Vagina (tissue), 2 donors: Measurements from ENCODE around the gene SOCS4.

ENCODE experiments used
- POLR2A ChIP-seq, 2 donors: fragments of 450-650 bp; IDR thresholded peaks; one replicate each; pipeline ENCODE4 v1.6.1; 2017; ENCODE audit warnings: antibody characterized with exemption in 2 of 2, mild to moderate bottlenecking in 2 of 2, moderate library complexity in 2 of 2
- TF ChIP-seq, protein P1 (sequence below), 3 experiments: fragments of 450-650 bp in 2 of 3; fragments of 200-600 bp in 1 of 3; sonication (generic) in 1 of 3; IDR thresholded peaks; one replicate each; pipeline ENCODE4 v1.5.1; 2017 to 2019; ENCODE audit warnings: antibody characterized with exemption in 3 of 3, mild to moderate bottlenecking in 2 of 3, moderate library complexity in 2 of 3

DNA sequence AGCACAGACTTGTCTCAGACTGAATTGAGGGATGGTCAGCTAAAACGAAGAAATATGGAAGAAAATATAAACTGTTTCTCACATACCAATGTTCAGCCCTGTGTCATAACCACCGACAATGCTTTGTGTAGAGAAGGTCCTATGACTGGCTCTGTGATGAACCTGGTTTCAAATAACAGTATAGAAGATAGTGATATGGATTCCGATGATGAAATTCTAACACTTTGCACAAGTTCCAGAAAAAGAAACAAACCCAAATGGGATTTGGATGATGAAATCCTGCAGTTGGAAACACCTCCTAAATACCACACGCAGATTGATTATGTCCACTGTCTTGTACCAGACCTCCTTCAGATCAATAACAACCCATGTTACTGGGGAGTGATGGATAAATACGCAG is 16.5 kb downstream of the SOCS4 start:
- TF ChIP-seq POLR2A (IDR thresholded peaks at IDR 0.05): no peak
- TF ChIP-seq, protein P1, sequence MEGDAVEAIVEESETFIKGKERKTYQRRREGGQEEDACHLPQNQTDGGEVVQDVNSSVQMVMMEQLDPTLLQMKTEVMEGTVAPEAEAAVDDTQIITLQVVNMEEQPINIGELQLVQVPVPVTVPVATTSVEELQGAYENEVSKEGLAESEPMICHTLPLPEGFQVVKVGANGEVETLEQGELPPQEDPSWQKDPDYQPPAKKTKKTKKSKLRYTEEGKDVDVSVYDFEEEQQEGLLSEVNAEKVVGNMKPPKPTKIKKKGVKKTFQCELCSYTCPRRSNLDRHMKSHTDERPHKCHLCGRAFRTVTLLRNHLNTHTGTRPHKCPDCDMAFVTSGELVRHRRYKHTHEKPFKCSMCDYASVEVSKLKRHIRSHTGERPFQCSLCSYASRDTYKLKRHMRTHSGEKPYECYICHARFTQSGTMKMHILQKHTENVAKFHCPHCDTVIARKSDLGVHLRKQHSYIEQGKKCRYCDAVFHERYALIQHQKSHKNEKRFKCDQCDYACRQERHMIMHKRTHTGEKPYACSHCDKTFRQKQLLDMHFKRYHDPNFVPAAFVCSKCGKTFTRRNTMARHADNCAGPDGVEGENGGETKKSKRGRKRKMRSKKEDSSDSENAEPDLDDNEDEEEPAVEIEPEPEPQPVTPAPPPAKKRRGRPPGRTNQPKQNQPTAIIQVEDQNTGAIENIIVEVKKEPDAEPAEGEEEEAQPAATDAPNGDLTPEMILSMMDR (IDR thresholded peaks at IDR 0.05): no peak
